GM10266 (cell line): ENCODE measurements around the gene MRPS35.
A peak's percentile ranks its signal among the peaks of the same experiment; 100 is the strongest.

Experiments
- DNase-seq: peaks from one replicate; pipeline ENCODE4 v3.0.0; 2012; ENCODE audit errors: extremely low spot score
- TF ChIP-seq, protein P1 (sequence below): IDR thresholded peaks from 2 replicates; pipeline ENCODE4 v1.5.1; 2012; ENCODE audit warnings: mild to moderate bottlenecking, low read depth; ENCODE audit not compliant: control insufficient read depth, insufficient read depth; ENCODE audit errors: missing control alignments

The MRPS35 gene

DNA sequence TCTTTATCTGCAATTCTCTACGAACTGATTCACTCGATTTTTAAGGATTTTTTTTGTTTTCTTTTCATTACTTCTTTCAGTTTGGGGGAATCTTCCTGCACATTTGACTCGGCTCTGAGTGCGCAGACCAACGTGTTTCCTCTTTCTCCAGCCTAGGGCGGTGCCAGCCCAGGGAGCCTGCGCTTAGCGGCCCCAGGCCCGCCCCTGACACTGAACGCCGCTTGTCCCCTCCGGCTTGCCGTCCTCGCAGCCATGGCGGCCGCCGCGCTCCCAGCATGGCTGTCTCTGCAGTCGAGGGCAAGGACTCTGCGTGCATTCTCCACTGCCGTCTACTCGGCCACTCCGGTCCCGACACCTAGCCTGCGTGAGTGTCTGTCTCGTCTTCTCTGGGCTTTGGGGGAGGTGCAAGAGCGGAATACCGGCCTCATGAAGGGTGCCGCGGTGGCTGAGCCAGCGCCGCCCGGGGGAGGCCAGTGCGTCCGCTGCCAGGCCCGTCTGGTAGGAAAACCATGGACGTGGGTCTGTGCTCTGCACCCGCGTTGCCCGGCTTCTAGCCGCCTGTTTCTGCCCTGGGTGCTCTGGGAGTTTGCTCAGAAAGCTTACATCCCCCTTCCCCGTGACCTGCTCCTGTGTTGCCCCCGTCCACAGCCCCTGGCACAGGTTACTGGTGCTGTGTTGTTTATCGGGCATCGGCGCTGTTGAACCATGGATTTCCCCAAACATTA, at the start of gene MRPS35:
MRPS35 (plus strand) TSS at position 241 of the 725 bp plus-strand sequence; CDS start at position 253, 12 bp downstream.
- DNase-seq: peak; percentile 85
- TF ChIP-seq, protein P1, sequence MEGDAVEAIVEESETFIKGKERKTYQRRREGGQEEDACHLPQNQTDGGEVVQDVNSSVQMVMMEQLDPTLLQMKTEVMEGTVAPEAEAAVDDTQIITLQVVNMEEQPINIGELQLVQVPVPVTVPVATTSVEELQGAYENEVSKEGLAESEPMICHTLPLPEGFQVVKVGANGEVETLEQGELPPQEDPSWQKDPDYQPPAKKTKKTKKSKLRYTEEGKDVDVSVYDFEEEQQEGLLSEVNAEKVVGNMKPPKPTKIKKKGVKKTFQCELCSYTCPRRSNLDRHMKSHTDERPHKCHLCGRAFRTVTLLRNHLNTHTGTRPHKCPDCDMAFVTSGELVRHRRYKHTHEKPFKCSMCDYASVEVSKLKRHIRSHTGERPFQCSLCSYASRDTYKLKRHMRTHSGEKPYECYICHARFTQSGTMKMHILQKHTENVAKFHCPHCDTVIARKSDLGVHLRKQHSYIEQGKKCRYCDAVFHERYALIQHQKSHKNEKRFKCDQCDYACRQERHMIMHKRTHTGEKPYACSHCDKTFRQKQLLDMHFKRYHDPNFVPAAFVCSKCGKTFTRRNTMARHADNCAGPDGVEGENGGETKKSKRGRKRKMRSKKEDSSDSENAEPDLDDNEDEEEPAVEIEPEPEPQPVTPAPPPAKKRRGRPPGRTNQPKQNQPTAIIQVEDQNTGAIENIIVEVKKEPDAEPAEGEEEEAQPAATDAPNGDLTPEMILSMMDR: no peak

- TF ChIP-seq, protein P1: no peak
- no peak for DNase-seq
Observed at GRCh38 chr12:27665704-27666103, 44.9 kb upstream of the MRPS35 start.

- no peak for DNase-seq
- TF ChIP-seq, protein P1: no peak
Observed at GRCh38 chr12:27666510-27666909, 44.1 kb upstream of the MRPS35 start.

DNA sequence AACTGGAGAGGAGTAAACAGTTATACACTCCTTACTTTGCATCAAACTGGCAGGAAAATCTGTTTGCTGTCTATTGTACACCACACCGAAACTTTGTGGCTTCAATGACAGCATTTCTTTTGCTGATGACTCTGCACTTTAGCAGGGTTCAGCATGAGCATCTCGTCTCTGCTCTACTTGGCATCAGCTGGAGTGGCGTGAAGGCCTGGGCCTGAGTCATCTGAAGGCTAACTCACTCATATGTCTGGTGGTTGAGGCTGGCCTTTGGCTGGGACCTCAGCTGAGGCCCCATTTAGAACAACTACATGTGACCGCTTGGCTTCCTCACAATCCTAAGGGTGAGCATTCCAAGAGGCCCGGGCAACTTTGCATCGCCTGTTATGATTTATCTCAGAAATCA, 43.1 kb upstream of the MRPS35 start:
- DNase-seq: no peak
- TF ChIP-seq, protein P1: no peak

DNA sequence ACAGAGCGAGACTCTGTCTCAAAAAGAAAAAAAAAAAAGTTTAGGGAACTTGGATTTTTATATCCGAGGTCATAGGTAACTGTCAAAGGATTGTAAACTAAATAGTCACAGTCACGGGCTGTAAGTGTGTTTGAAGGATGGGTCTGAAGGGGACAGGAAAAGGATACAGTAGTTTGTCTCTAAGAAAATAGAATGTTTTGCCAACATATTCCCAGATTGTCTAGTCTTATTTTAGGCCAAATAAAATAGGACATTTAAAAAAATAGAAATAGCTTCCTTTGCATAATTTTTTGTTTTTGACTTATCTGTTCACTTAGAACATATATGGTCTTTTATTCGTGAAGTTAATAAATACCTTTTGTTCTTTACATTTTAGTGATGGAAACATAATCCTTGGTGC, 38.6 kb upstream of the MRPS35 start:
- TF ChIP-seq, protein P1: no peak

GRCh38 chr12:27672643-27673042, 38.0 kb upstream of the MRPS35 start:
- TF ChIP-seq, protein P1: no peak
- no peak for DNase-seq

More for the DNA sequence above, 38.6 kb upstream of the MRPS35 start:
- no peak for DNase-seq

GRCh38 chr12:27673101-27673718, 37.4 kb upstream of the MRPS35 start:
- TF ChIP-seq, protein P1: no peak
- no peak for DNase-seq
